Epithelial cell of prostate (primary cell): Measurements from ENCODE around the gene DPP7.
"Not testable (repeated sequence)": the region's sequence is repeated elsewhere in the genome, so short reads cannot be mapped to it uniquely, and the experiment has no call there.

Experiments
- DNase-seq: peaks from one replicate; pipeline ENCODE4 v3.0.0-alpha.2; 2011; ENCODE audit warnings: low read depth, low spot score
- H3K27ac ChIP-seq: fragments of 450-650 bp; 2 replicates; pipeline ENCODE4 v1.5.1; 2017; ENCODE audit warnings: mild to moderate bottlenecking

DPP7 gene

GRCh38 chr9:137134191-137134590 is 19.7 kb upstream of the DPP7 start:
- H3K27ac ChIP-seq, result no peak overlapping the region
- DNase-seq, result no peak

GRCh38 chr9:137130176-137130755 is 15.7 kb upstream of the DPP7 start:
- H3K27ac ChIP-seq, result peak overlapping the region; percentile 52

GRCh38 chr9:137129456-137130175 is 15.1 kb upstream of the DPP7 start:
- DNase-seq, result peak; percentile 82
- H3K27ac ChIP-seq, result peak overlapping the region; percentile 52

More at GRCh38 chr9:137130176-137130755, 15.7 kb upstream of the DPP7 start:
- DNase-seq, result no peak

GRCh38 chr9:137128862-137129455 is 14.4 kb upstream of the DPP7 start:
- no peak for DNase-seq
- peak overlapping the region; percentile 52 for H3K27ac ChIP-seq

- no peak for DNase-seq
- H3K27ac ChIP-seq, result peak overlapping the region; percentile 52
Observed at GRCh38 chr9:137128158-137128861, 13.8 kb upstream of the DPP7 start.

- no peak for DNase-seq
- no peak overlapping the region for H3K27ac ChIP-seq
Observed at GRCh38 chr9:137127301-137128157, 13.0 kb upstream of the DPP7 start.

GRCh38 chr9:137126786-137127185 is 12.3 kb upstream of the DPP7 start:
- no peak for DNase-seq
- H3K27ac ChIP-seq, result no peak overlapping the region

GRCh38 chr9:137123952-137124462 is 9.5 kb upstream of the DPP7 start:
- H3K27ac ChIP-seq, DNase-seq: not testable (repeated sequence)

GRCh38 chr9:137123468-137123837 is 8.9 kb upstream of the DPP7 start:
- DNase-seq, result no peak
- H3K27ac ChIP-seq, result no peak overlapping the region

- not testable (repeated sequence) for H3K27ac ChIP-seq, DNase-seq
Observed at GRCh38 chr9:137122796-137123467, 8.4 kb upstream of the DPP7 start.

- not testable (repeated sequence) for H3K27ac ChIP-seq, DNase-seq
Observed at GRCh38 chr9:137121927-137122795, 7.6 kb upstream of the DPP7 start.

- not testable (repeated sequence) for H3K27ac ChIP-seq, DNase-seq
Observed at GRCh38 chr9:137118092-137118603, 3.6 kb upstream of the DPP7 start.

GRCh38 chr9:137117269-137117731 is 2.8 kb upstream of the DPP7 start:
- no peak overlapping the region for H3K27ac ChIP-seq
- DNase-seq, result no peak

- no peak for DNase-seq
- no peak overlapping the region for H3K27ac ChIP-seq
Observed at GRCh38 chr9:137116728-137117127, 2.2 kb upstream of the DPP7 start.

- no peak for DNase-seq
- H3K27ac ChIP-seq, result no peak overlapping the region
Observed at GRCh38 chr9:137116027-137116507, 1.5 kb upstream of the DPP7 start.

GRCh38 chr9:137115394-137116026 is 977 bp upstream of the DPP7 start:
- DNase-seq, result no peak
- H3K27ac ChIP-seq, result no peak overlapping the region

GRCh38 chr9:137114220-137114612 is 317 bp downstream of the DPP7 start:
- DNase-seq, result no peak
- no peak overlapping the region for H3K27ac ChIP-seq
